Activated CD4-positive, alpha-beta T cell treated with anti-CD3 and anti-CD28 coated beads for 36 hours (primary cell): ENCODE measurements around the gene MINK1. TPM values are rescaled to one million over a fixed set of nuclear protein-coding genes. Genes with fewer than 3 reads are reported as not detected.

ENCODE experiments used
- ATAC-seq: fragments of 200-7000 bp; cut with Tn5 transposase; one replicate; pipeline ENCODE4 v1.10.0; 2021; ENCODE audit warnings: mild to moderate bottlenecking, moderate library complexity
- CTCF ChIA-PET: fragments of 350-600 bp; sonication (Branson Sonifier 250); formaldehyde crosslinking; loops from one replicate; lab custom pipeline; 2021; ENCODE audit warnings: antibody characterized with exemption; lab: Charles Lee
- POLR2A ChIA-PET: fragments of 350-600 bp; sonication (Branson Sonifier 250); formaldehyde crosslinking; loops from one replicate; lab custom pipeline; 2021; ENCODE audit warnings: antibody characterized with exemption, inconsistent platforms; lab: Charles Lee
- DNase-seq: peaks from one replicate; pipeline ENCODE4 v3.0.0-alpha.2; 2020
- H3K27ac Mint-ChIP-seq: one replicate; pipeline ENCODE4 v1.8.0; 2021; ENCODE audit warnings: mixed read lengths
- H3K27me3 Mint-ChIP-seq: one replicate; pipeline ENCODE4 v1.8.0; 2021; ENCODE audit warnings: mixed read lengths
- H3K36me3 Mint-ChIP-seq: one replicate; pipeline ENCODE4 v1.8.0; 2021; ENCODE audit warnings: low read depth, mixed read lengths
- H3K4me1 Mint-ChIP-seq: one replicate; pipeline ENCODE4 v1.8.0; 2021; ENCODE audit warnings: mixed read lengths
- H3K4me3 Mint-ChIP-seq: one replicate; pipeline ENCODE4 v1.8.0; 2021; ENCODE audit warnings: mild to moderate bottlenecking, moderate library complexity, mixed read lengths
- H3K9me3 Mint-ChIP-seq: one replicate; pipeline ENCODE4 v1.8.0; 2021; ENCODE audit warnings: low read depth, mixed read lengths
- intact Hi-C, 2 experiments: fragments of 100-400 bp; cut with DNase I in 1 of 2; cut with micrococcal nuclease in 1 of 2; formaldehyde crosslinking; loops; one replicate each; pipeline versions ENCODE4 v1.14.2 to v1.15.1; 2022 to 2024; cut with DNase I, micrococcal nuclease
- total RNA-seq, 2 experiments: library from RNA; stranded (reverse); gene quantifications; one replicate each; pipeline ENCODE4 v1.2.3, GENCODE V29; 2021

MINK1 gene
- total RNA-seq, 2 experiments from 2014 or later: 48.2 to 57.7 TPM

GRCh38 chr17:4872786-4873185 is 39.6 kb downstream of the MINK1 start:
- POLR2A ChIA-PET: no interaction called here
- ATAC-seq: no peak
- CTCF ChIA-PET: no interaction called here

GRCh38 chr17:4877089-4877488 is 43.9 kb downstream of the MINK1 start:
- no peak for DNase-seq
- ChIA-PET CTCF (interaction anchor here (0.6 kb wide), 1 partner anchor 26 kb away, joined by 5 read pairs; no protein-coding TSS in a partner anchor), POLR2A (no interaction called here)
- H3K27ac Mint-ChIP-seq: no peak overlapping the region
- no peaks in the 10 kb centered on the region for H3K4me1 Mint-ChIP-seq
- ATAC-seq: no peak
- H3K9me3 Mint-ChIP-seq: no peaks in the 10 kb centered on the region
- intact Hi-C loops: no loop called here
- peaks cover 2% of the 10 kb centered on the region for H3K36me3 Mint-ChIP-seq
- no peak overlapping the region for H3K4me3 Mint-ChIP-seq
- H3K27me3 Mint-ChIP-seq: no peaks in the 10 kb centered on the region

More at GRCh38 chr17:4872786-4873185, 39.6 kb downstream of the MINK1 start:
- DNase-seq: no peak
- no peaks in the 10 kb centered on the region for H3K27me3 Mint-ChIP-seq
- H3K9me3 Mint-ChIP-seq: no peaks in the 10 kb centered on the region
- H3K36me3 Mint-ChIP-seq: peaks cover 5% of the 10 kb centered on the region
- H3K4me3 Mint-ChIP-seq: no peak overlapping the region
- intact Hi-C loops: no loop called here
- no peaks in the 10 kb centered on the region for H3K4me1 Mint-ChIP-seq
- H3K27ac Mint-ChIP-seq: no peak overlapping the region

GRCh38 chr17:4879601-4880000 is 46.5 kb downstream of the MINK1 start:
- POLR2A ChIA-PET: no interaction called here
- CTCF ChIA-PET: interaction anchor here (0.6 to 1.3 kb wide), 3 partner anchors 88 to 312 kb away, joined by 3 to 4 read pairs (median 3); partner anchors contain the start of gene SPAG7
- ATAC-seq (no peak), DNase-seq (no peak)
- no peak overlapping the region for H3K4me3 Mint-ChIP-seq
- intact Hi-C loops: no loop called here
- no peaks in the 10 kb centered on the region for H3K27me3 Mint-ChIP-seq
- H3K9me3 Mint-ChIP-seq: no peaks in the 10 kb centered on the region
- no peaks in the 10 kb centered on the region for H3K4me1 Mint-ChIP-seq
- no peak overlapping the region for H3K27ac Mint-ChIP-seq
- H3K36me3 Mint-ChIP-seq: peaks cover 2% of the 10 kb centered on the region

GRCh38 chr17:4880857-4881256 is 47.7 kb downstream of the MINK1 start:
- Mint-ChIP-seq H3K36me3 (peaks cover 11% of the 10 kb centered on the region), H3K4me3 (no peak overlapping the region), H3K4me1 (no peaks in the 10 kb centered on the region), H3K27ac (no peak overlapping the region), H3K27me3 (no peaks in the 10 kb centered on the region), H3K9me3 (no peaks in the 10 kb centered on the region)
- ChIA-PET CTCF (interaction anchor here (0.6 to 1.0 kb wide), 5 partner anchors 9 to 314 kb away, joined by 3 read pairs; no protein-coding TSS in a partner anchor), POLR2A (interaction anchor here (1.0 kb wide), 1 partner anchor 126 kb away, joined by 3 read pairs; no protein-coding TSS in a partner anchor)
- ATAC-seq (no peak), DNase-seq (no peak)
- intact Hi-C loops: loop anchor here in 1 of 2 experiments (5.0 kb wide), 1 partner anchor 44 kb away; no protein-coding TSS in a partner anchor

- DNase-seq (peak; percentile 84), ATAC-seq (peak; percentile 94)
- H3K4me3 Mint-ChIP-seq: no peak overlapping the region
- H3K4me1 Mint-ChIP-seq: no peaks in the 10 kb centered on the region
- no peaks in the 10 kb centered on the region for H3K9me3 Mint-ChIP-seq
- POLR2A ChIA-PET: no interaction called here
- H3K36me3 Mint-ChIP-seq: peaks cover 13% of the 10 kb centered on the region
- no peaks in the 10 kb centered on the region for H3K27me3 Mint-ChIP-seq
- CTCF ChIA-PET: interaction anchor here (0.6 to 1.2 kb wide), 4 partner anchors 35 to 544 kb away, joined by 3 to 4 read pairs (median 3); no protein-coding TSS in a partner anchor
- intact Hi-C loops: loop anchor here in 1 of 2 experiments (1.0 to 5.0 kb wide), 3 partner anchors 45 to 172 kb away; partner anchors contain the start of gene ARRB2
- H3K27ac Mint-ChIP-seq: no peak overlapping the region
Observed at GRCh38 chr17:4881761-4882555, 48.8 kb downstream of the MINK1 start.

GRCh38 chr17:4884489-4884888 is 51.3 kb downstream of the MINK1 start:
- Mint-ChIP-seq H3K36me3 (peaks cover 21% of the 10 kb centered on the region), H3K4me1 (no peaks in the 10 kb centered on the region), H3K9me3 (no peaks in the 10 kb centered on the region), H3K27me3 (no peaks in the 10 kb centered on the region), H3K4me3 (no peak overlapping the region), H3K27ac (no peak overlapping the region)
- DNase-seq (no peak), ATAC-seq (no peak)
- POLR2A ChIA-PET: no interaction called here
- intact Hi-C loops: loop anchor here in 1 of 2 experiments (5.0 kb wide), 1 partner anchor 47 kb away; no protein-coding TSS in a partner anchor
- CTCF ChIA-PET: interaction anchor here (0.7 kb wide), 1 partner anchor 30 kb away, joined by 3 read pairs; no protein-coding TSS in a partner anchor

GRCh38 chr17:4886830-4887229 is 53.7 kb downstream of the MINK1 start:
- no peak overlapping the region for H3K4me3 Mint-ChIP-seq
- ChIA-PET CTCF (interaction anchor here (1.9 to 2.1 kb wide), 2 partner anchors 98 to 155 kb away, joined by 5 to 7 read pairs; partner anchors contain the start of genes GLTPD2 and MED11), POLR2A (no interaction called here)
- H3K27ac Mint-ChIP-seq: peak overlapping the region; percentile 2
- no peak for DNase-seq
- intact Hi-C loops: loop anchor here in 1 of 2 experiments (5.0 kb wide), 2 partner anchors 320 to 400 kb away; no protein-coding TSS in a partner anchor
- no peaks in the 10 kb centered on the region for H3K4me1 Mint-ChIP-seq
- no peaks in the 10 kb centered on the region for H3K9me3 Mint-ChIP-seq
- peaks cover 28% of the 10 kb centered on the region for H3K36me3 Mint-ChIP-seq
- H3K27me3 Mint-ChIP-seq: no peaks in the 10 kb centered on the region
- ATAC-seq: no peak

- H3K27ac Mint-ChIP-seq: no peak overlapping the region
- intact Hi-C loops: loop anchor here in 1 of 2 experiments (5.0 kb wide), 2 partner anchors 320 to 400 kb away; no protein-coding TSS in a partner anchor
- POLR2A ChIA-PET: no interaction called here
- no peaks in the 10 kb centered on the region for H3K27me3 Mint-ChIP-seq
- no peaks in the 10 kb centered on the region for H3K9me3 Mint-ChIP-seq
- no peaks in the 10 kb centered on the region for H3K4me1 Mint-ChIP-seq
- H3K4me3 Mint-ChIP-seq: no peak overlapping the region
- DNase-seq (no peak), ATAC-seq (no peak)
- H3K36me3 Mint-ChIP-seq: peaks cover 31% of the 10 kb centered on the region
- CTCF ChIA-PET: interaction anchor here (1.9 to 2.1 kb wide), 2 partner anchors 99 to 156 kb away, joined by 5 to 7 read pairs; partner anchors contain the start of genes GLTPD2 and MED11
Observed at GRCh38 chr17:4887581-4887980, 54.4 kb downstream of the MINK1 start.

GRCh38 chr17:4891411-4892410 is 58.6 kb downstream of the MINK1 start:
- no peak for ATAC-seq
- DNase-seq: no peak
- peaks cover 28% of the 10 kb centered on the region for H3K36me3 Mint-ChIP-seq
- no peak overlapping the region for H3K27ac Mint-ChIP-seq
- H3K27me3 Mint-ChIP-seq: no peaks in the 10 kb centered on the region
- intact Hi-C loops: no loop called here
- ChIA-PET POLR2A (no interaction called here), CTCF (interaction anchor here (0.9 kb wide), 1 partner anchor 31 kb away, joined by 4 read pairs; no protein-coding TSS in a partner anchor)
- H3K4me3 Mint-ChIP-seq: no peak overlapping the region
- H3K9me3 Mint-ChIP-seq: no peaks in the 10 kb centered on the region
- no peaks in the 10 kb centered on the region for H3K4me1 Mint-ChIP-seq

- H3K4me3 Mint-ChIP-seq: no peak overlapping the region
- intact Hi-C loops: no loop called here
- CTCF ChIA-PET: no interaction called here
- H3K36me3 Mint-ChIP-seq: peaks cover 33% of the 10 kb centered on the region
- H3K27me3 Mint-ChIP-seq: no peaks in the 10 kb centered on the region
- H3K27ac Mint-ChIP-seq: no peak overlapping the region
- H3K9me3 Mint-ChIP-seq: no peaks in the 10 kb centered on the region
- DNase-seq: no peak
- no peaks in the 10 kb centered on the region for H3K4me1 Mint-ChIP-seq
- POLR2A ChIA-PET: no interaction called here
- ATAC-seq: no peak
Observed at GRCh38 chr17:4892499-4893221, 59.5 kb downstream of the MINK1 start.
